Skeletal muscle satellite cell (primary cell): Measurements from ENCODE around the gene BSG.

Experiments
- H3K27me3 ChIP-seq: 2 replicates; pipeline ENCODE4 v1.7.0; 2013; ENCODE audit warnings: low read length; ENCODE audit not compliant: control insufficient read depth, insufficient read depth
- H3K36me3 ChIP-seq: 2 replicates; pipeline ENCODE4 v1.7.0; 2013; ENCODE audit warnings: mild to moderate bottlenecking, control low read depth, low read length; ENCODE audit not compliant: insufficient read depth
- H3K4me1 ChIP-seq: 2 replicates; pipeline ENCODE4 v1.7.0; 2013; ENCODE audit warnings: low read length; ENCODE audit not compliant: control insufficient read depth, insufficient read depth
- H3K4me2 ChIP-seq: 2 replicates; pipeline ENCODE4 v1.7.0; 2013; ENCODE audit warnings: mild to moderate bottlenecking, low read length
- H3K4me3 ChIP-seq: 2 replicates; pipeline ENCODE4 v1.7.0; 2013; ENCODE audit warnings: low read length
- H3K9ac ChIP-seq: 2 replicates; pipeline ENCODE4 v1.7.0; 2013; ENCODE audit warnings: mild to moderate bottlenecking, low read depth, low read length, moderate library complexity
- H3K9me3 ChIP-seq: replicated peaks from 2 replicates; pipeline ENCODE4 v1.7.0; 2013; ENCODE audit warnings: mild to moderate bottlenecking, control low read depth, low read length

Gene BSG

DNA sequence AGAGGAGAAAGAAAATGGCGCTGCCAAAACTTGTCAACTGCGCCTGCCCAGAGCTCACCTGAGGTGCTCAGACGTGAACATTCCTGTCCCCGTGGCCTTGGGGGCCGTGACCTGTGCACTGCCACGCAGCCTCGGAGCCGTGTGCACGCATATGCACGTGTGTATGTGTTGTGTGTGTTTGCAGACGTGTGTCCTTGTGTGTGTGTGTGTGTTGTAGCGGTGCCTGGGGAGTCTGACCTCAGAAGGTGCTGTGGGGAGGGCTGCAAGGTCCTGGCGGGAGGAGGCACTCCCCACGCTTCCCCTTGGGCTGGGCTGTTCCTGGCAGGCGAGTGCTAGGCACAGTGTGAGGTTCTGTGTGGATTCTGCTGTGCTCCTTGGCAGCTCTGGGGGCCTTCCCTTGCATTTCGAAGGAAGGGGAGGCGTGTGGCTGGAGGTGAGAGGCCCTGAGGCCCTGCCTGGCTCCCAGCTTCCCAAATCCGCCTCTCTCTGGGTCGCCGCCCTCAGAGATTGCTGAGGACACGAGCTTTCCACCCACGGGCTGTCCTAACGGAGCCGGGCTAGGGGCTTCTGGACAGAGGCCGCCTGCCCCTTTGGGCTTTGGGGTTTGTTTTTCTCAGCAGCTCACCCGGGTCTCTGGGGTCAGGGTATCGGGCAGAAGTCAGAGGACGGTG is 4.5 kb downstream of the BSG start:
- peak overlapping the region; percentile 2 for H3K9ac ChIP-seq
- no peak overlapping the region for H3K4me2 ChIP-seq
- no peaks in the 10 kb centered on the region for H3K27me3 ChIP-seq
- H3K9me3 ChIP-seq = no peaks in the 10 kb centered on the region
- H3K4me3 ChIP-seq = no peak overlapping the region
- peaks cover 34% of the 10 kb centered on the region for H3K4me1 ChIP-seq
- H3K36me3 ChIP-seq = peaks cover 19% of the 10 kb centered on the region

DNA sequence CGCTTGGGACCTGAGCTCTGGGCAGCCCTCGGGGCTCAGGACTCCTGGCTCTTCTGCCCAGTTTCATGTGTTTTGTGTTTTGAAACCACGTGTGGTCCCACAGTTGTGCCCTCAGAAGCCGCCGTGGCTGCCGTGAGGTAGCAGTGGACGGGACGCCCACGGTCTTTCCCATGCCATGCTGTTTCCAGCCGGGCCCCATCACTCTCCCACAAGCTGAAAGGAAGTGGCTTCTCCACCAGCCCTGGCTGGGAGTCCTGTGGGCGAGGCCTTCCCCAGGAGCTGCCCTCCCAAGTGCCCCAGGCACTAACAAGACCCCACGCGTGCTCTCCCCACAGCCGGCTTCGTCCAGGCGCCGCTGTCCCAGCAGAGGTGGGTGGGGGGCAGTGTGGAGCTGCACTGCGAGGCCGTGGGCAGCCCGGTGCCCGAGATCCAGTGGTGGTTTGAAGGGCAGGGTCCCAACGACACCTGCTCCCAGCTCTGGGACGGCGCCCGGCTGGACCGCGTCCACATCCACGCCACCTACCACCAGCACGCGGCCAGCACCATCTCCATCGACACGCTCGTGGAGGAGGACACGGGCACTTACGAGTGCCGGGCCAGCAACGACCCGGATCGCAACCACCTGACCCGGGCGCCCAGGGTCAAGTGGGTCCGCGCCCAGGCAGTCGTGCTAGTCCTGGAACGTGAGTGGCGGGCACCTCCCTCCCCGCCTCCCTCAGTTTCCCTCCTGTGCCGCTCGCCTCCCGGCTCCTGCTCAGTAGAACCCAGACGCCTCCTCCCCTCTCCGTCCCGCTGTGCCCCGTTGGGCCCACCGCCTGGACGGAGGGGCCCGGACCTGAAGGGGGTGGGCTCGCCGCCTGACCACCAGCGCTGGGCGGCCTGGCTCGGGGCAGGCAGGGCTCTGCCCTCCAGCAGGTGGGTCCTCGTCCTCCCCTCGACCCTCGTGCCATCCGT is 5.3 kb downstream of the BSG start:
- Histone ChIP-seq H3K4me3 (no peak overlapping the region), H3K9ac (no peak overlapping the region), H3K9me3 (no peaks in the 10 kb centered on the region), H3K4me1 (peaks cover 37% of the 10 kb centered on the region), H3K4me2 (no peak overlapping the region), H3K27me3 (no peaks in the 10 kb centered on the region), H3K36me3 (peaks cover 23% of the 10 kb centered on the region)

DNA sequence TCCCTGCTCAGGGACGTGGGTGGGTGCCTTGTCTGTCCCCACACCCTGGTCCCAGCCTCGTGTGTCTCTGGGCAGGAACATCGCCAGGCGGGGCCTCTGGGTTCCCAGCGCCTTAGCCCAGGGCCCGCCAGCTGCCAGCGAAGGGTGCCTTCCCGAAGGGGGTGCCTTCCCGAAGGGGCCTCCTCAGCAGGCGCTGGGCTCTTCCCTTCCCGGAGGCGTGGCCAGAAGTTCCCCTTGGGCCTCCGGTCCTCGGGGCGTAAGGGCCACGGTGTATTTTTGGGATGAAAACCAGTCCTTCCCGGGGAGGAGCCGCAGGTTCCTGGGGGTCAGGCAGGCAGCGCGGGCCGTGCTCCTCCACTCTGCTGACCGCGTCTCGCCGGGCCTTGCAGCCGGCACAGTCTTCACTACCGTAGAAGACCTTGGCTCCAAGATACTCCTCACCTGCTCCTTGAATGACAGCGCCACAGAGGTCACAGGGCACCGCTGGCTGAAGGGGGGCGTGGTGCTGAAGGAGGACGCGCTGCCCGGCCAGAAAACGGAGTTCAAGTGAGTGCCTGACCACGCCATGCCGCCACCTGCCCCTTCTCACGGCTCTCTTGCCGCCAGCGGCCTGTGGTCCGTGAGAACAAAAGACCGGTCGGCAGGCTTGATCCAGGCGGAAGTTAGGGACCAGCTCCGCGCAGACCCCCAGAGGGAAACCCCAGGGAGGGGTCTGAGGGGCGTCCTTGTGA is 6.9 kb downstream of the BSG start:
- Histone ChIP-seq H3K9ac (no peak overlapping the region), H3K36me3 (peaks cover 35% of the 10 kb centered on the region), H3K4me1 (peaks cover 48% of the 10 kb centered on the region), H3K9me3 (no peaks in the 10 kb centered on the region), H3K4me3 (no peak overlapping the region), H3K4me2 (no peak overlapping the region), H3K27me3 (no peaks in the 10 kb centered on the region)

DNA sequence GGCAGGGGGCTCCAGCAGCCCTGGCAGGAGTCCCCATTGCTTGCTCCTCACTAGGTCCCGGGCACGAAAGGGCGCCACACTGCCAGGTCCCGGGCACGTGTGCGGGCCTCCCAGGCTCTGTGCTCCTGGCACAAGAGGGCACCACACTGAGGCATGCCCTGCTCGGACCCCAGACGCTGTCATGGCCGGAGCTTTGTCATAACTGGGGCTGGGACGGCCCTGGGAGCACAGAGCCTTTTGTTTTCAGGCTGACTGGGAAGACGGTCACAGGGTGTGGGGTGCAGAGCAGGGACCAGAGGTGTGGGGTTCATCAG is 7.4 kb downstream of the BSG start:
- H3K4me3 ChIP-seq = no peak overlapping the region
- H3K9ac ChIP-seq = no peak overlapping the region

DNA sequence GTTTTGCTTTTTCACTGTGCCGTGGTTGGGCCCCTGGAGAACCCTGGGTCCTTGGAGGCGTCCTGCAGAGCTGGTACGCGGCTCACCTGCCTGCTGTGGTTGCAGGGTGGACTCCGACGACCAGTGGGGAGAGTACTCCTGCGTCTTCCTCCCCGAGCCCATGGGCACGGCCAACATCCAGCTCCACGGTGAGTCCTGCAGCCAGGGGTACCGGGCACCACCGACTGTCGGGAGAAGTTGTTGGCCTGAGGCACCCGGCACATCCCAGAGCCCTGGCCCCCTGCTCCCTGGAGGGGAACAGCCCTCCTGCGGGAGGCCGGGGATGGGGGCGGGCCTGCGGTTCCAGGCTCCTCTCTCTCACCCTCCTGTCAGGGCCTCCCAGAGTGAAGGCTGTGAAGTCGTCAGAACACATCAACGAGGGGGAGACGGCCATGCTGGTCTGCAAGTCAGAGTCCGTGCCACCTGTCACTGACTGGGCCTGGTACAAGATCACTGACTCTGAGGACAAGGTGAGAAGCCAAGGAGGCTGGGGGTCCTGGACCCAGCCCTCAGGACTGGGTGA is 8.0 kb downstream of the BSG start:
- H3K4me1 ChIP-seq = peaks cover 38% of the 10 kb centered on the region
- H3K9ac ChIP-seq = no peak overlapping the region
- no peaks in the 10 kb centered on the region for H3K9me3 ChIP-seq
- H3K4me3 ChIP-seq = no peak overlapping the region
- no peak overlapping the region for H3K4me2 ChIP-seq
- H3K27me3 ChIP-seq = no peaks in the 10 kb centered on the region
- H3K36me3 ChIP-seq = peaks cover 35% of the 10 kb centered on the region

More for the DNA sequence above, 7.4 kb downstream of the BSG start:
- no peaks in the 10 kb centered on the region for H3K9me3 ChIP-seq
- no peak overlapping the region for H3K4me2 ChIP-seq
- no peaks in the 10 kb centered on the region for H3K27me3 ChIP-seq
- peaks cover 35% of the 10 kb centered on the region for H3K36me3 ChIP-seq
- peaks cover 43% of the 10 kb centered on the region for H3K4me1 ChIP-seq

DNA sequence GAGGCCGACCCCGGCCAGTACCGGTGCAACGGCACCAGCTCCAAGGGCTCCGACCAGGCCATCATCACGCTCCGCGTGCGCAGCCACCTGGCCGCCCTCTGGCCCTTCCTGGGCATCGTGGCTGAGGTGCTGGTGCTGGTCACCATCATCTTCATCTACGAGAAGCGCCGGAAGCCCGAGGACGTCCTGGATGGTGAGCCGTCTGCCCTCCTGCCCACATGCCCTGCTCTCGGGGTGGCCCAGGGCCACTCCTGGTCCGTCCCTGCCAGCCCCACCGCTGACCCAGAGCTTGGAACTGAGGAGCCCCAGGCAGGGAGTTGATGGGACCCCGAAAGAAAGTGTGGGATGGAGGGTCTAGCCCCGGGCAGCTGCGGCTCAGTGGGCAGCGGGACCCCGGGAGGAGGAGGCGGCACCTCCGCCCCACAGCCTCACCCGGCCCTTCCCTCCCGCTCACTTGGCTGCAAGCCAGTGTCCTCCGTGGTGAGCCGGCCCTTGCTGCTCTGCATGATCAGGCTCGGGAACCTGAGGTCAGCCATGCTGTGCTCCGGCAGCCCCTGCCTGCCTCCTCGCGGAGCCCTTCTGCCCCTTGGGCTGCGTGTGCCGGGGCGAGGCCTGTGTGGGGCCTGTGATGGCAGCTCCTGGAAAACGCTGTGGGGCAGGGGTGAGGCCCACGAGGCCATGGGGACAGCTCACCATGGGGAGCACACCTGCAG is 9.2 kb downstream of the BSG start:
- Histone ChIP-seq H3K9me3 (no peaks in the 10 kb centered on the region), H3K27me3 (no peaks in the 10 kb centered on the region), H3K9ac (no peak overlapping the region), H3K36me3 (peaks cover 35% of the 10 kb centered on the region), H3K4me3 (no peak overlapping the region), H3K4me1 (peaks cover 28% of the 10 kb centered on the region), H3K4me2 (no peak overlapping the region)

DNA sequence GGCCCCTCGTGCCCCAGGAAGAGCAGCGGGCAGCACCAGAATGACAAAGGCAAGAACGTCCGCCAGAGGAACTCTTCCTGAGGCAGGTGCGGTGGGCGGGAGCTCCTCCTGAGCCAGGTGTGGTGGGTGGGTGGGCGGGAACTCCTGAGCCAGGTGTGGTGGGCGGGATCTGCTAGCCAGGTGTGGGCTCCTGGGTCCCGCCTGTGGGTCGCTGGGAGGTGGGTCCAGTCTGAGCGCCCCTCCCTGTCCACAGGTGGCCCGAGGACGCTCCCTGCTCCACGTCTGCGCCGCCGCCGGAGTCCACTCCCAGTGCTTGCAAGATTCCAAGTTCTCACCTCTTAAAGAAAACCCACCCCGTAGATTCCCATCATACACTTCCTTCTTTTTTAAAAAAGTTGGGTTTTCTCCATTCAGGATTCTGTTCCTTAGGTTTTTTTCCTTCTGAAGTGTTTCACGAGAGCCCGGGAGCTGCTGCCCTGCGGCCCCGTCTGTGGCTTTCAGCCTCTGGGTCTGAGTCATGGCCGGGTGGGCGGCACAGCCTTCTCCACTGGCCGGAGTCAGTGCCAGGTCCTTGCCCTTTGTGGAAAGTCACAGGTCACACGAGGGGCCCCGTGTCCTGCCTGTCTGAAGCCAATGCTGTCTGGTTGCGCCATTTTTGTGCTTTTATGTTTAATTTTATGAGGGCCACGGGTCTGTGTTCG is 10.3 kb downstream of the BSG start:
- Histone ChIP-seq H3K4me2 (no peak overlapping the region), H3K27me3 (no peaks in the 10 kb centered on the region), H3K36me3 (peaks cover 31% of the 10 kb centered on the region), H3K4me3 (no peak overlapping the region), H3K4me1 (peaks cover 23% of the 10 kb centered on the region), H3K9ac (no peak overlapping the region), H3K9me3 (no peaks in the 10 kb centered on the region)

DNA sequence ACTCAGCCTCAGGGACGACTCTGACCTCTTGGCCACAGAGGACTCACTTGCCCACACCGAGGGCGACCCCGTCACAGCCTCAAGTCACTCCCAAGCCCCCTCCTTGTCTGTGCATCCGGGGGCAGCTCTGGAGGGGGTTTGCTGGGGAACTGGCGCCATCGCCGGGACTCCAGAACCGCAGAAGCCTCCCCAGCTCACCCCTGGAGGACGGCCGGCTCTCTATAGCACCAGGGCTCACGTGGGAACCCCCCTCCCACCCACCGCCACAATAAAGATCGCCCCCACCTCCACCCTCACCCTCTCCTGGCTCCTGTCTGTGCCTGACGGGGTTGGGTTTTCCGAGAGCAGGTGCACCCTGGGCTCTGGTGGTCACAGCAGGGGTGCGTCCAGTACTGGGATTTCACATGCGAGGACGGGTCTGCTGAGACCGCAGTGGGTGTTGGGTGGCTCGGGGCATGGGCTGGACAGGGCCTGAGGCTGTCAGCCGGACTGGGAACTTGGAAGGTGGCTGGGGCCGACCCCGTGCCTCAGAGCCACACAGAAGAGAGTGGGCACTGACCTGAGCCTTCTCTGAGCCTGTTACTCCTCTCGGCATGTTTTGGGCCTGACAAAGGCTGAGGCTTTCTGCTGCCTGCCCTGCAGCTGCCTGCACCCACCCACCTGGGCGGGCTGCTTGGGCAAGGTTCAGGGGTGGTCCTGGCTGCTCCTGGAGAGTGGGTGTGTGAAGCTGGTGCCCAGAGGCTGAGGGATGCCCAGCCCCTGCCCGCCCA is 11.0 kb downstream of the BSG start:
- no peak overlapping the region for H3K4me3 ChIP-seq
- H3K4me1 ChIP-seq = peaks cover 30% of the 10 kb centered on the region
- no peak overlapping the region for H3K9ac ChIP-seq
- no peak overlapping the region for H3K4me2 ChIP-seq
- H3K36me3 ChIP-seq = peaks cover 25% of the 10 kb centered on the region
- H3K27me3 ChIP-seq = peaks cover 2% of the 10 kb centered on the region
- H3K9me3 ChIP-seq = no peaks in the 10 kb centered on the region

DNA sequence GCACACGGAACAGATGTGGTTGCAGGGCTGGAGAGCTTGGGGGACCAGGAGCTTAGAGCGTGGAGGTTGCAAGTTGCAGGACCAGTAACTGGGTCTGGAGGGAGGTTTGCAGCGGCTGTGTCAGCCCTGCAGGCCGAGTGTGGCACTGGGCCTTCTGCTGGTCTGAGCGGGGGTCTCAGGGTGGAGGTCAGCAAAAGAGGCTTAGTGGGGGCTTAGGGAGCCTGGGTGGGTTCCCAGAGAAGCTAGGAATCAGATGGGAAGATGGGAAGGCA is 11.5 kb downstream of the BSG start:
- Histone ChIP-seq H3K36me3 (peaks cover 25% of the 10 kb centered on the region), H3K9me3 (no peaks in the 10 kb centered on the region), H3K27me3 (peaks cover 7% of the 10 kb centered on the region), H3K4me1 (peaks cover 36% of the 10 kb centered on the region), H3K4me3 (no peak overlapping the region), H3K4me2 (no peak overlapping the region), H3K9ac (no peak overlapping the region)

DNA sequence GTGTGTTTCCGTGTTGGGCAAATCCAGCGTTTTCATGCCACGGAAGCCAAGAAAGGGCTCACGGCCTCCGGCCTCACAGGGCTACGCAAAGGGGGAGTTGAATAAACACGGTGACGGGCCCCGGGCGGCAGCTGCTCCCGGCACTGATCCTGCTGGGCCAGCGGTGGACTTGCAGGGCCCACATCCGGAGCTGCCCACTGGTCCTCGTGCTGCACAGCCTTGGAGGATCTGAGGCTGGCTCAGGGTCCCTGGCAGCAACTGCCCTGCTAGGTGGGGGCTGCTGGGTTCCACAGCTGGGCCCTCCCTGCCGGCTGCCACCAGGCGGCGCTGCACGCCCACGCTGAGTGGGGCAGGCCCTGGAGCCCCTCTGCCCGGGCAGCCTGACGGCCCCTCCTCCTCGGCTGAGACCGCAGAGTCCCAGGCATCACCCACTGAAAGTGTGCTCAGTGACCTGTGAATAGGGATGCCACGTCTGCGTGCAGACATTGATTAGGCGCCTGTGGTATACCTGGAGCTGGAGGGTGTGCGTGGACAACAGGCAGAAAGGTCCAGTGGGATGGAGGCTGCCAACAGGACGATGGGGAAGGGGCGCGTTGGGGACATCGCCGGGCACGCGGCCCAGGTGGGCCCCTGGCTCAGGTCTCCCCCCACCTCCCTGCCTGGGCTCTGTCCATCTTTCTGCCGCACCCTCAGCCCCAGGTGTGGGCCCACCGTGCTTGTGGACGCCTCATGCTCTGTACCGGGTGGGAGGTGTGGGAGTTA is 12.0 kb downstream of the BSG start:
- H3K4me3 ChIP-seq = no peak overlapping the region
- no peak overlapping the region for H3K9ac ChIP-seq
- peaks cover 36% of the 10 kb centered on the region for H3K4me1 ChIP-seq

More for the DNA sequence above, 12.0 kb downstream of the BSG start:
- Histone ChIP-seq H3K9me3 (no peaks in the 10 kb centered on the region), H3K36me3 (peaks cover 25% of the 10 kb centered on the region), H3K4me2 (no peak overlapping the region), H3K27me3 (peaks cover 13% of the 10 kb centered on the region)
